SKM-1 treated with dmso at 0.1 percent for 144 hours (cell line): ENCODE results near the gene CERT1.

Experiments used
- DNase-seq: peaks from one replicate; lab custom pipeline; 2025; ENCODE audit not compliant: unreplicated experiment; lab: John Stamatoyannopoulos, UW

The CERT1 gene

DNA sequence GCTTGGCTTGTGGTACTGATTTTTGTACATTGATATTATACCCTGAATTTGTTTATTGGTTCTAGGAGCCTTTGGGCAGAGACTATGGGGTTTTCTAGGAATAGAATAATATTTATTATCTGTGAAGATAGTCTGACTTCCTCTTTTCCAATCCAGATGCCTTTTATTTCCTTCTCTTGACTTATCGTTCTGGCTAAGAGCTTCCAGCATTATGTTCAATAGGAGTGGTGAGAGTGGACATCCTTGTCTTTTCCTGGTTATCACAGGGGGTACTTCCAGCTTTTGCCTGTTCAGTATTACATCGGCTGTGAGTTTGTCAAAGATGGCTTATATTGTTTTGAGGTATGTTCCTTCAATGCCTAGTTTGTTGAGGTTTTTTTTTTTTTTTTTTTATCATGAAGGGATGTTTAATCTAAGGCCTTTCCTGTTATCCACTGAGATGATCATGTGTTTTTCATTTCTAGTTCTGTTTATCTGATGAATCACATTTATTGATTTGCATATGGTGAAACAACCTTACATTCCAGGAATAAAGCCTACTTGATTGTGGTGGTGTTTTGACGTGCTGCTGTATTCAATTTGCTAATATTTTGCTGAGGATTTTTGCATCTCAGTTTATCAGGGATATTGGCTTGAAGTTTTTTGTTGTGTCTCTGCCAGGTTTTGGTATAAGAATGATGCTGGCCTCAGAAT, 77.5 kb downstream of the CERT1 start:
- DNase-seq: no peak

DNA sequence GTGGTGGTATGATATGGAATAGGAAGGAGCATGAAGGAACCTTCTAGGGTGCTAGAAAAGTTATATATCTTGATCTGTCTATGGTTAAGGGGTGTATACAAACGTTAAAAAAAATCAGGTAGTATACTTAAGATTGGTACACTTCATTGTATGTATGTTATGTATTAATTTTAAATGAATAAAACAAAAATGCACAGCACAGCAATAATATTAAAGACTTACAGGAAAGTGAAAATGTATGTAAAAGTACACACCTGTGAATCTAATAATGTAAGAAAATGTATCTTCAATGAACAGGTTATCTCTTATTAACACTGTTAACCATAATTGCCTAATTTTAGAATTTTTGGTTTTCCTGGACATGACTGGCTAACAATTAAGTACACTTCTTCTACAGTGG, 97.2 kb downstream of the CERT1 start:
- no peak for DNase-seq

DNA sequence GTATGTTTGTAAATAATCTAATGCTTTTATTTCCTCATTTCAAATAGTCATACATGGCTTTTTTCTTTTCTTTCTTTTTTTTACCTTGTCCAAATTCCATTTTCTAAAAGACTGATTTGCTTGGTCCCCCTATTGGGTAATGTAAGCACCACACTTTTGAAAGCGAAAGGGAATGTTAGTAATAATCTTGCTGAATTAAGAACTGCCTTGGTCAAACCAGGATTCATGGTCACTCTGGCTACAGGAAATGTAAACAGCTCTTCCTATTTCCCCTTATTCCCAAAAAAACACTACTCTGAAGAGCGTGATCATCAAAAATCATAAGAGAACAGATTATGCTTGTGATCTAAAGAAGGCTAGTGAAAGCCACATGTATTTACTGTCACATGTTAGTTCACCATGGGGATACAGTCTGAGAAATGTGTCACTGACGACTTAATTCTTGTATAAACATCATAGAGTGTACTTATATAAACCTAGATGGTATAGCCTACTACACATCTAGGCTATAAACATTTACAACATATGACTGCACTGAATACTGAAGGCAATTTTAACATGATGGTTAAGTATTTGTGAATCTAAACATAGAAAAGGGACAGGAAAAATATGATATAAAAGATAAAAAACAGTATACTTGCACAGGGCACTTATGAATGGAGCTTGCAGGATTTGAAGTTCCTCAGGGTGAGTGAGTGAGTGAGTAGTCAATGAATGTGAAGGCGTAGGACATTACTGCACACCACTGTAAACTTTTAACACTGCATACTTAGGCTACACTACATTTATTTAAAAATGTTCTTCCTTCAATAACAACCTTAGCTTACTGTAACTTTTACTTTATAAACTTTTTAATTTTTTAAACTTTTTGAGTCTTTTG, 99.1 kb downstream of the CERT1 start:
- no peak for DNase-seq

DNA sequence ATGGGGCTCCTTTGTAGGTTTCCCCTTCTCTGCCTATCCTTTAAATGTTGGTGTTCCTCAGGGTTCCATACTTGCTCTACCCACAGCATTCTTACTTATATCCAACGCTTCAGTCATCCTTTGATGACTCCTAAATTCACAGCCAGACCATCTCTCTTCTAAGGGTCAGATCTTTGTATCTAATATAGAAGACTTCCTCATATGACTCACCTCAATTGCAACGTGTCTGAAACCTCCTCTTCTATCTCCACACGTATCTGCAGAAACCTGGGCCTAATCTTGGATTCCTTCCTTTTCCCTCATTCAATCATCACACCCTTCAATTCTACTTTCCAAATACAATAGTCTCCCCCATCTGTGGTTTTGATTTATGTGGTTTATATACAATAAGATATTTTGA, 106.1 kb downstream of the CERT1 start:
- DNase-seq: no peak

DNA sequence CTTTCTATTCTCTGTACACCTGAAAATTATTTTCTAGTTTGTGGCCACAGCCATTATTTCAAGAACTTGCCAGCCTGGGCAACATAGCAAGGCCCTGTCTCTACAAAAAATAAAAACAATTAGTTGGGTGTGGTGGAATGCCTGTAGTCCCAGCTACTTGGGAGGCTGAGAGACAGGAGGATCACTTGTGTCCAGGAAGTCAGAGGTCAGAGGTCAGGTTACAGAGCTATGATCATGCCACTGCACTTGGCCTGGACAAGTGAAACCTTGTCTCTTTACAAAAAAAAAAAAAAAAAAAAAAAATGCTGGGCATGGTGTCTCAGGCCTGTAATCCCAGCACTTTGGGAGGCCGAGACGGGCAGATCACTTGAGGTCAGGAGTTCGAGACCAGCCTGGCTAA, 116.2 kb downstream of the CERT1 start:
- no peak for DNase-seq

DNA sequence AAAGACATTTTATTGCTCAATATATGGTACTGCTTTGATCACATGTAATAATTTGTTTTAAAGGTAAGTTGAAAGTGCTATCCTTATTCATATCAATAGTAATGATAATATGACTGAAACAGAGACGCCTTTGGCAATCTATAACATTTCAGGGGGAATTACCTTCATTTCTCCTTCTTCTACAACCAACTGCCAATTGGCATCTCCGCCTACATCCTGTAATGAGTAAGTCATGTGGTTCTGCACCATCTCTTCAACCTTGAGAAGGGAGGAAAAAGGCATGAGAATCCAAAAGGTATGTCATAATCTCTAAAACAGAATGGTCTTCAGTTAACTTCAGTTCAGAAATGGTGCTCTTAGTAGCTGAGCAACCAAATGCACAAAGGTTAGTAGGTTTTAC, 122.0 kb downstream of the CERT1 start:
- DNase-seq: no peak

DNA sequence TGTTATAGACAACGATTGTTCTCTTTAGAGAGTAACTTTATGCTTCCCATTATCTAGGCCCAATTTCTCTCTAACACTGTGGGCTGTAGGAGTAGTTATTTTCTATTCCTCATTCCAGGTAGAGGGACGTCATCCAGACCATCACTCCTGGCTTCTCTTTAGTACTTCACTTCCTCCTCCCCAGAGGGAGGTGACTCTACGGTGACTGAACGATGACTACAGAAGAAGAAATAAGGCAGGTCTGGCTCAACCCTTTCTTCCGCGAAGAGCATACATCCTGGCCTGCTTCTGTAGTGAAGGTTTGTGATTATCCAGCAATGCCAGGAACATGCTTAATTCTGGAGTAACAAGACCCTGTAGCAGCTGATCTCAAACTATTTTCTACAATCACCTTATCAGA, 123.6 kb downstream of the CERT1 start:
- no peak for DNase-seq

DNA sequence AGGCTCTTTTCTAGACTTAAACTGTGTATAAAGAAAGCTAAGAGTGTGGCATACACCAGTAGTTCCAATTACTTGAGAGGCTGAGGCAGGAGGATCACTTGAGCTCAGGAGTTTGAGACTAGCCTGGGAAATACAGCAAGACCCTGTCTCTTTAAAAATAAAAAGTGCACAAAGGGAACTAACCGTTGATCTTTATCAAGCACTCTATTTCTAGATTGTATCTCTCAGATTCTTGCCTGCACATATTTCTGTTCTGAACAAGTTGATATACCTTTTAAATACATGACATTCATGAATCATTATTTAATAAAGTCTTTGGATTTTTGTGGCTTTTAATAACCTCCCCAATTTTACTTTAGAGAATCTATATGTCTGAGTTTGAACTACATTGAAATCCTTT, 127.2 kb downstream of the CERT1 start:
- DNase-seq: no peak

DNA sequence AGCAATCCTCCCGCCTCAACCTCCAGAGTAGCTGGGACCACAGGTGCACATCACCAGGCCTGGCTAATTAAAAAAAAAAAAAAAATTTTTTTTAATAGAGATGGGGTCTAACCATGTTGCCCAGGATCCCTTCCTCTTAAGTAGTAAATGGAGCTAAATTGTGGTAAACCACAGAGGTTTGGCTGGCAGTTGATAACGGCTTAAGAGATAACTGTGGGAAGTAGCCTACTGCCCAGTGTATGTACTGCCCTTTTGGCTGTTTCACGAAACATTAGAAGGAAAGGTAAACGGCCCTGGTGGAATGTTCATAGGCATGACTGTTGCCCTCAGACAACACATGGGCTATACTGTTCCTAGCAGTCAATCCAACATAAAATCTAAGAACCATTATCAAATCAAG, 130.0 kb downstream of the CERT1 start:
- no peak for DNase-seq

DNA sequence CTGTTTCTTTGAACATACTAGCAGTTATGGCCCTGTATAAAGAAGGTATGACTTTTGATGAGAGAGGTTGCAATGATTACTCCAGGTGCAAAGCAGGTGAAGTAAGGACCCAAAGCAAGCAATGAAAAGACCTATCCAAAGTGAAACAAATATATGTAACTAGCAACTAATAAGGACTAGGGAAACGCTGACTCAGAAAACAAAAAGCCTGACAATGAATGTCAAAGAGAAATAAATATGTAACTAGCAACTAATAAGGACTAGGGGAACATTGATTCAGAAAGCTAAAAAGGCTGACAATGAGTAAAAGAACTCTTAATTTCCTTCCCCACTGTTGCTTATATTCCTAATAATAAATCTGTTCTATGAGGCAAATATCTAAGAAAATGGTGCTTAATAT, 131.3 kb downstream of the CERT1 start:
- DNase-seq: no peak

DNA sequence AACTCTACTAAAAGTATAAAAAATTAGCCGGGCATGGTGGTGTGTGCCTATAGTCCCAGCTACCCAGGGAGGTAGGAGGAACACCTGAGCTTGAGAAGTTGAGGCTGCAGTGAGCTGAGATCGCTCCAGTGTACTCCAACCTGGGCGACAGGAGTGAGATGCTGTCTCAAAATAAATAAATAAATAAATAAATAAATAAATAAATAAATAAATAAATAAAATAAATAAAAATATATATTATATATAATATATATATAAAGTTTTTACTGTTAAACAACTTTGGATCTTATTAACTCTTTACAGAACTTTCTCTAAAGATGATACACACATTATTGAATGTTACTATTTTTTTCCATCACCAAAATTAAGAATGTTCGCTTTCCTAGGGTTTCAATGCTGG, 136.0 kb downstream of the CERT1 start:
- DNase-seq: no peak

DNA sequence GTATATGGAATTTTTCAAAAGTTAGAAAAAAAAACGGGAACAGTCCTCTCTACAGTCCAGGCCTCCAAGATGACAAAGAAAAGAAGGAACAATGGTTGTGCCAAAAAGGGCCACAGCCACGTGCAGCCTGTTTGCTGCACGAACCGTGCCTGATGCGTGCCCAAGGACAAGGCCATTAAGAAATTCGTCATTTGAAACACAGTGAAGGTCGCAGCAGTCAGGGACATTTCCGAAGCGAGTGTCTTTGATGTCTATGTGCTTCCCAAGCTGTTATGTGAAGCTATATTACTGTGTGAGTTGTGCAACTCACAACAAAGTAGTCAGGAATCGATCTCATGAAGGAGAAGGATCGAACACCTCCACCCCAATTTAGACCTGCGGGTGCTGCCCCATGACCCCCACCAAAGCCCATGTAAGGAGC, 137.0 kb downstream of the CERT1 start:
- no peak for DNase-seq

DNA sequence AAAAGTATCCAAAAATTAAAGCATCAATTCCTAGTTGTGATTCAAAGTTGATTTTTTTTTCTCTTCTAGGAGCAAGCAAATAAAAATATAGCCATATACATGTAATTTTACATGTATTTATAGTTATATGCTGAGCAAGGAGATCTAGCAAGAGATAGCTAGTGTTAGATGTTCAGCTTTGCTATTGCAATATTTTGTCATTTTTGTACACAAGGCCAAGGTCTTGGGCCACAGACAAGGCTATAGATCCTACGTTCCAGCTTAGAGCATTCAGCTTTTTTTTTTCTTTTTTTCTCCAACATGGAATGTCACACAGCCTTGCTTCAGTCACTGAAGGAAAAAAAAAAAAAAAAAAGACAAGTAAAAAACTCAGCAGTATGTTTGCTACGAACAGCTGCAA, 137.6 kb downstream of the CERT1 start:
- DNase-seq: no peak

DNA sequence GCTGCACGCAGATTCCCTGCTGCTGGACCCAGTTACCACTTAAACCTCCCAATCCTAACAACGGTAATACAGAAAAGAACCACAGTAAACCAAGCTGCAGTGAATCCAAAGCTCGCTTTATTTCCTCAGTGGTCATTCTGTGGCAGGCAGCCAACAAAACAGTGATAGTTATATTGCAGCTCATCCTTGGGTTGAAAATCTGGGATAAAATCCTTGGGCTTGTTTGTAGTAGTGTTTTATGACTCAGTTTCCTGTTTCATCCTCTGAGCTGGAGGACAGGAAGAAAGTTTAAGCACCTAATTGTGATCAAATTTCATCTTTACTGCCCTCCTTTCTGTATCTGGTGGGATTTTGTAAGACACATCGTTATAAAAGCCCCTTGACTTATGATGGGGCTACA, 143.0 kb downstream of the CERT1 start:
- DNase-seq: no peak

DNA sequence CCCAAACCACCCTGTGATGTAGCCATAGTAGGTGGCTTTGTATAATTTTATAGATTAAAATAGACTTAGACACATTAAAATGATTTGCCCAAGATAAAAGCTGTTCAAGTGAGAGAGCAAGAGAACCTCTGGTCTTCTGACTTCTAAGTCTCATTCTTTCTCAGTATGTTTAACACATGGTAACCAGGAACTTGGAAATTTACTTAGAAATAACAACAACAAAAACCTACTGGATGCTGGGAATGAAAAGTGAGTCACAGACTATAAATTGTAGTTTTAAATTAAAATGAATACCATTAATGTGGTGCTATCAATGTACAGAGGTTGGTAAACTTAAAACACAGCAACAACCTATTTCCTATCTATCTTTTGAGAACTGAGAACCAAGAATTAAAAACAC, 144.0 kb downstream of the CERT1 start:
- no peak for DNase-seq

DNA sequence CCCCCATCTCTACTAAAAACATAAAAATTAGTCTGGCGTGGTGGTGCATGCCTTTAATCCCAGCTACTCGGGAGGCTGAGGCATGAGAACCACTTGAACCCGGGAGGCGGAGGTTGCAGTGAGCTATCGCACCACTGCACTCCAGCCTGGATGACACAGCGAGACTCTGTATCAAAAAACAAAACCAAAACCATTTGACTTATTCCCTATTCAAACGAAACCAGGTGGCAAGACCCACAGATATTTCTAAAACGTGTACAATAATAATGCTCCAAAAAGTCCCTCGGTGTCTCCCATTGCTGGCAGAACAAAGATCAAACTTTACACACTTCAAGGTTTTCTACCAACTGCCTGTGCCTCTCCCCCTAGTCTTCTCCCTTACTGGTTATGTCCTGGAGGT, 144.6 kb downstream of the CERT1 start:
- no peak for DNase-seq

DNA sequence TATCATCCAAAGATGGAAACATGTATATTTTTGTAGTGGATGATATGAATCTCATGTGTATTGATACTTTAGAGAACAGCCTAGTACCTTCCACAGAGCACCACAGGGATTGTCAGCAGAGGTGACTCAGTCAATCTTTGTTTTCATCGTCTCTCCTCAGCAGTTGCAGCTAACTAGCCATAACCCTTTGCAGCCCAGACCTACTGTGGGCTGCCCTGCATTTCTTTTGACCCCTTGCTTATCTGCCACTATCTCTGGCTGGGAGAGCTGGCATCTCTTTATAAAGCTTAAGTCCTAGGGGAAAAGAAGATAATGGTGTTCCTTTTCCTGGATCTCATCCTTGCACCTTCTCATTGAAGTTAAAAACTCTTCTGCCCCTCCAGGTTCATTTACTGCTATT, 145.7 kb downstream of the CERT1 start:
- no peak for DNase-seq

DNA sequence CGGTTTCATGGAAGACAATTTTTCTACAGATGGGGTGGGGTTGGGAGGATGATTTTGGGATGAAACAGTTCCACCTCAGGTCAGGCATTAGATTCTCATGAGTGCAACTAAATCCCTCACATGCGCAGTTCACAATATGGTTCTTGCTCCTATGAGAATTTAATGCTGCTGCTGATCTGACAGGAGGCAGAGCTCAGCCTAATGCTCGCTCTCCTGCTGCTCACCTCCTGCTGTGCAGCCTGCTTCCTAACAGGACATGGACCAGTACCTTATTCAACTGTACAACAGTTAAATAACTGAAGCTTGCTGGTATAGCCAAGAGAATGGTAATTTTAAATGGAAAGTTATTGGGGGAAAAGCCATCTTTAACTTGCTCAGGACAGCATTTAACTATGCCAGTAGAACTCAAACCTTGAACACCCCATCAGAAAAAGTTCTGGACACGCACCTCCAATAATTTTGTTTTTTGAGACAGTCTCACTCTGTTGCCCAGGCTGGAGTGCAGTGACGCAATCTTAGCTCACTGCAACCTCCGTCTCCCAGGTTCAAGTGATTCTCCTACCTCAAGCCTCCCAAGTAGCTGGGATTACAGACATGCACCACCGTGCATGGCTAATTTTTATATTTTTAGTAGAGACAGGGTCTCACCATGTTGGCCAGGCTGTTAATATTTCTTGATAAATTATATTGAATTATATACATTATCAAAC, 146.7 kb downstream of the CERT1 start:
- no peak for DNase-seq

DNA sequence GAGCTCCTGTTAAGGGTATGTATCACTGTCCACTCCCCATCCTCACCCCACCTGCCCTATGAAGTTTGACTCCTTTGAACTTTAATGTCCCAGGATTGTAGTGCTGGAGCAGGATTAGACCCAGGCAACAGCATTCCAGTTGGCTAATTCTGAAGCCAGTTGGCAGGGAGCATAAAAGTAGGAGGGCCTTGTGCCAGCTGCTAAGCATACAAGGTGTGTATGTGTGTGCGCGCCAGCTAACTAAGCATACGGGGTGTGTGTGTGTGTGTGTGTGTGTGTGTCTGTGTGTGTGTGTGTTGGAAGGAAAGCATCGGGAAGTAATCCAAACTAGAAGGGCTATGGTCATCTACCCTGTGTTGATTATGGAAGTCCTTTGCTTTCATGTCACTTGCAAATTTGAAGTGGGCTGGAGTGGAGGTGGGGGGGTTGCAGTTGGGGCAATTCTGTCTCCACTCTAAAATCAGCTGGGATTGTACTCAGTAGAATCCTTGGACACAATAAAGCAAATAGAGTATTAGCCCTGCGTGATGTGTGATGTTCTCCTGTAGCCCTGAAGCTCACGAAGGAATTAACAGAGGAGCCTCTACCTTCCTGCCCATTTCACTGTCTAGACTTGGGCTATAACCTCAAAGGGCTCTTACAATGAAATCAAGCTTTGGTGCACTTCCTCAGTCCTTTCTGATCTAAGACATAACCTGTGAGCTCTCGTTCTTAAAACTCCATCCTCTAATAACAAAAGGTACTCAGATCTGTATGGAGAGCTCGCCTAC, 147.5 kb downstream of the CERT1 start:
- DNase-seq: no peak

DNA sequence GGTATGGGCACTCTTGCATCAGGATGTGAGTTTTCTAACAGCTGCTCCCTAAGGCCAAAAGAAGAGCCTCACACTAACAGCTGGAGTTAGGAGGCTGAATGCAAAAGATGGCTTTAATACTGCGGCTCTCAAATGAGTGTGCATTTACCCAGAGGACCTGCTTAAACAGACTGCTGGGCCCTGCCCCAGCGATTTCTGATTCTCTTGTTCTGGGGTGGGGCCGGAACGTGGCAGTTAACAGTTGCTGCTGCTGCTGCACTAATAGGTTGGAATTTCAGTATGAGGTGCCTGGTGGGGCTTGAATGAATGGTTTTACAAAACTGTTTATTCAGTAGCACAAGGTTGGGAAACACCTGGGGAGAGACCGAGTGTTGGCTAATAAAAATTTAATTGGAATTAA, 148.3 kb downstream of the CERT1 start:
- DNase-seq: no peak

DNA sequence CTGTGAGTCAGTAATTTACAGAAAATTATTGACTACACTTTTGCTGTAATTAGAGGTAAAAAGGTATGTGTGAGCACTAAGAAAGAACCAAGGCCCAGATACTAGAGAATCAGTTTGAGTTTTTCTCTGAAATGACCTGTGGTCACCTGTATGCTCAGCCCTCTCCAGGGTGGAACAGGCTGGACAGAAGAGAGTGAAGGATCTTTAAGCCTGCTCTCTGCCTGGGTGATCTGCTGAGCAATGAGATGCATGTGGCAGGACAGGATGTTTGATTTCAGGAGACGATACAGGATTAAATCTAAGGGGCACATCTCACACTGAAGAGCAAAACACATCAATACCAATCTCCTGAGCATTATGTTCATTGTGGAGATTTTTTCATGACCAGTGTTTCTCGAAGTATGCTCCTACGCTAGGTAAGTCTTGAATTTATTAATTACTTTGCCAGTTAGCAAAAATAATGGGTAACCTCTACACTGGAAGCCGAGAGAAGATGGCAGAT, 148.9 kb downstream of the CERT1 start:
- DNase-seq: no peak
